NCI-H2196 (cell line): ENCODE data around the gene SCN3A.

ENCODE experiments used
- DNase-seq: peaks from one replicate; lab custom pipeline; 2025; ENCODE audit not compliant: unreplicated experiment; lab: John Stamatoyannopoulos, UW

Gene SCN3A

GRCh38 chr2:165113414-165113813, 90.4 kb downstream of the SCN3A start:
- no peak for DNase-seq

GRCh38 chr2:165112789-165113188, 91.1 kb downstream of the SCN3A start:
- no peak for DNase-seq

DNA sequence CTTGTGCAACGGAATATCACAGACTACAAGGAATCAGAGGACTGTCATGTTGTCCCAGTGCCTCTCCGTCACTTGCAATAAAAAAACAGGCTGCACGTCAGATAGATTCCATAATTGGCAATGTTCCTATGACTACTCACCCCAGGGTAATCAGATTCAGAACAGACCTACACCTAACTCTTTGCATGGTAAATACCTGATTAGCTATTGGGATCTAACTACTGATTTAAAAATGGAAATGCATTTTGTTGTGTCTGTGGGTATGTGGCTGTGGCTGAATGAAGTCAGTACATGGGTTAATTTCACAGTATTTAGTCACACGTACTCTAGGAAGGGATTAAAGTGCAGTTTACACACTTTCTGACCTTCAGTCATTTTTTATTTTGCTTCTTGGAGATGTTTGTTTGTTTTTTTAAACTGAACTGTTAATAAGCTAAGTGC, 91.7 kb downstream of the SCN3A start:
- DNase-seq: no peak

- no peak for DNase-seq
Measured at GRCh38 chr2:165110394-165110793, 93.5 kb downstream of the SCN3A start.

DNA sequence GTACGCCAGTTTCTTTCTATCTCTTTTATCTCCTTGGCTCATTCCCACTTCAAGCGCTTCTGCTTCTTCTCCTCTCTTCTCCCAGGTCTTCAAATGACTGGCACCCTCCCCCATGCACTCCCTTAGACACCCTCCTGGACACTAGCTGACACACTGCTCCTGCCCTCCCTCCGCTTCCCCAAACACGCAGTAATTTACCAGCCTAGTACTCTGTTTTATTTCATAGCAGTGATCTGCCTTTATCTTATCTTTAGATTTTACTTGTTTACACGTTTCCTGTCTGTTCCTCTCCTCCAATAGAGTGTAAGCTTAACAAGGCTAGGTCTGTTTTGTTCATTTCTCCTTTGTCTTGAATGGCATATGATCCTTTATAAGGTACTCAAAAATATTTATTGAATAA, 93.9 kb downstream of the SCN3A start:
- no peak for DNase-seq

- DNase-seq: no peak
Measured at GRCh38 chr2:165105926-165106325, 97.9 kb downstream of the SCN3A start.

DNA sequence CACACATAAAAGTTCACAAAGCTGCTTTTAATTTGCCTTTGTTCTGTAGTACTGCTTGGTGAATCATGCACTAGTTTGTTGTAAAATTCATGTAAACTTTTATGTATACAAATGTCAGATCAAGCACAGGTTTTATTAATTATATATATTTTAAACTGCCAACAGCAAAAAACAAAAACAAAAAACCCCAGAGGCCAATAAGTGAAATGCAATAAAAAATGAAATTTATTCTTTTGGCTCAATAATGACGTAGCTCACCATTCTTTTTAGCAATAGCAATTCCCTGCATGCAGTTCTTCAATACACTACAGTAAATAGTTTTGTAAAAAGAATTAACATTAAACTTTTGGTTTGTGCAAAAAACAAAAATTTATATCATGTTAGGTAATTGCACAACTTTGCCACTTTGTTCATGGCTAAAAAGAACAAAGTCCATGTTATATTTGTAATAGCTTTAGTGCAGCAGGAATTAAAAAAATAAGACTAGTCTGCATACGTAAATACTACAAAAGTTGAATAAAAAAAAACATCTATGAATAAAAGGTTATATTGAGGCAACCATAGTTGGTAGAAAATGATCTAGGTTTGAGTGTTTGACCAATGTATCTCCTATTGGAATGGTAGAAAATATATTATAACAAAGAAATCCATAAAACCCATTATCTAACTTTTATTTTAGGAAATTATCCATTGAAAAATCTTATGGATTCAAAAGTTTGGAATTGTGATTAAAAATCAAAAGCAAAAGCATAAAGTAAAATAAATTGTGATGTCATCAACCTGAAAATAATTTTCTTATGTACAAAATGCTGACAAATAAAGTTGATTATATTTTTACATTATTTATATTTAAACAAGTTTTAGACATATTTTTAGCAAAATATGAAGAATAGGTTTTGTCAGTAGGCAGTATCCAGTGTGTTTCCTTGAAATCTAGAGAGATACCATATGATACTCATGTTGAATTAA, 115.6 kb downstream of the SCN3A start:
- no peak for DNase-seq

- DNase-seq: no peak
Measured at GRCh38 chr2:165086337-165086736, 117.5 kb downstream of the SCN3A start.

DNA sequence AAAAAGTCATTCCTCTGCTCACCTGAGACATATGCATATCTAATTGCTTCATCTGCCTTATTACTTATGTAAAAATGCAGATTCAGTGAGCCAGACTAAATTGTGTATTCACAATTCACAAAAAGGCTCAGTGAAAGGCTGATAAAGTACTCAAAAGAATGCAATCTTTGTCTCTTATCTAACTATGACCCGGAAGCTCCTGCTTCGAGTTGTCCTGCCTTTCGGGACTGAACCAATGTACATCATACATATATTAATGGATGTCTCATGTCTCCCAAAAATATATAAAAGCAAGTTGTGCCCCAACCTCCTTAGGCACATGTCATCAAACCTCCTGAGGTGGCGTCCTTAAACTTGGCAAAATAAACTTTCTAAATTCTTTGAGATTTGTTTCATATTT, 120.5 kb downstream of the SCN3A start:
- no peak for DNase-seq

- DNase-seq: no peak
Measured at GRCh38 chr2:165082479-165082878, 121.4 kb downstream of the SCN3A start.

- DNase-seq: no peak
Measured at GRCh38 chr2:165081276-165081675, 122.6 kb downstream of the SCN3A start.

- DNase-seq: no peak
Measured at GRCh38 chr2:165079432-165079831, 124.4 kb downstream of the SCN3A start.

DNA sequence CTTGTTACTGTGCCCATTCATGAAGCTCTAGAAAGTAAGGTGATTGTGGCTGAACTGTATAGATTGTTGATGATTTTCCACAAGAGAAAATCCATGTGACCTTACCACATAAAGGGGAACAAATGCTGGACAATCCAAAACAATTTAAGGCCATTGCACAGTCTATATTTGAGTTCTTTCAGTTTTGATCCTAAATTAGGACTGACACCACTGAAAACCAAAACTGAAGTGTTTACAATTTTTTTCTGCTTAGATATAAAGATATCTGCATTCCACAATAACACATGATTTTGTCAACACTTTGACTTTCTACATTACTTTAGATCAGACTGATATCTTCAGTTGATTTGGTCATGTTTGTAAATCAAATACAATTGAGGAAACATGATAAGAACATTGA, 124.9 kb downstream of the SCN3A start:
- DNase-seq: no peak

DNA sequence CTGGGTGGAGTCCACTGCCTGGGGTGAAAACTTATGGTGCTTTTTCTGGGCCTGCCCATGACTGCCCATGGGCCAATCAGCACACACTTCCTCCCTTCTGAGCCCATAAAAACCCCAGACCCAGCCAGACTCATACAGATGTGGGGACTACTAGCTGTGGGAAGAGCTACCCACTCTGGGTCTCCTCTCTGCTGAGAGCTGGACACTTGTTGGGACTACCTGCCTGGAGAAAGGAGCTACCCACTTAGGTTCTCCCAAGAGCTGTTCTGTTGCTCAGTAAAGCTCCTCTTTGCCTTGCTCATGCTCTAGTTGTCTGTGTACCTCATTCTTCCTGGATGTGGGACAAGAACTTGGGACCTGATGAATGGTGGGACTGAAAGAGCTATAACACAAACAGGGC, 129.0 kb downstream of the SCN3A start:
- DNase-seq: no peak

DNA sequence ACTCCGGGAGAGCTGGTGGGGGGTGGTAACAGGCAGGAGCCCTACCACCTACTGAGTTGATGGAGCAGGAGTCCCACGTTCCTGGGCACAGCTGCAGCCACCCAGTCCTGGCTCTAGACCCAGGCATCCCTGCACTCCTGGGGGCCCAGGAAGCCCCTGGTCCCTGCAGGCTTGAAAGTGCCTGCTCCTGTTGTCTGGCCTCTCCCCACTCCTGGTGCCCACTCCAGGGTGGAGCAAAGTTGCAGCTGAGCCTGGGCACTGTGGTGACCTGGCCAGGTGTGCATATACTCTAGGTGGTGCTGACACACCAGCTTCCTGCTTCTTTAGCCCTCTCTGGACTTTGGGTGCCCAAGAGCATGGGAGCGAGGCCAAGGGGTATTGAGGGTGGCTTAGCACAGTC, 129.5 kb downstream of the SCN3A start:
- no peak for DNase-seq

GRCh38 chr2:165070076-165070475, 133.8 kb downstream of the SCN3A start:
- no peak for DNase-seq

DNA sequence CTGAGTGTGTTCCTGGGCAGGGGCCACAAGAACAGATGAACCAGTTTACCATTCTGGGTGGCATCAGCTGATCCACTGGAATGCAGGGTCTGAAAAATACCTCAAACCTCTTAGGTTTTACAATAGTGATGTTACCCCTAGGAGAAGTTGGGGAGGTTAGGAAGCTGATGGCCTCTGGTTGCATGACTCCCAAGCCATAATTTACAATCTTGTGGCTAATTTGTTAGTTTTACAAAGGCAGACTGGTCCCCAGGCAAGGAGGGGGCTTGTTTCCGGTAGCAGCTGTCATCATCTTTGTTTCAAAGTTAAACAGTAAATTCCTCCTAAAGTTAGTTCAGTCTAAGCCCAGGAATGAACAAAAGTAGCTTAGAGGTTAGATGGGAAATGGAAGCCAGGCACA, 134.7 kb downstream of the SCN3A start:
- DNase-seq: no peak

GRCh38 chr2:165068487-165068757, 135.4 kb downstream of the SCN3A start:
- no peak for DNase-seq

- DNase-seq: peak; percentile 93
Measured at GRCh38 chr2:165067643-165068486, 136.0 kb downstream of the SCN3A start.

DNA sequence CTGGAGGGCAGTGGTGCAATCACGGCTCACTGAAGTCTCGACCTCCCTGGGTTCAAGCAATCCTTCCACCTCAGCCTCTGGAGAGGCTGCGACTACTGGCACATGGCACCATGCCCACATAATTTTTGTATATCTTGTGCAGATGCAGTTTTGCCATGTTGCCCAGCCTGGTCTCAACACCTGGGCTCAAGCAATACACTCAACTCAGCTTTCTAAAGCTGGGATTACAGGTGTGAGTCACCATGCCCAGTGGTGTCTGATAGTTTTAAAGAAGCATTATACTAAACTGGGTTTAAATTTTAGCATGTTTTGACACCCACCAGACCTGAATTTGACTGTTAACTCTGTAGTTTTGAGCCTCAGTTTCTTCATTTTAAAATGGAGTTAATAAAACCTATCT, 139.1 kb downstream of the SCN3A start:
- peak; percentile 32 for DNase-seq

DNA sequence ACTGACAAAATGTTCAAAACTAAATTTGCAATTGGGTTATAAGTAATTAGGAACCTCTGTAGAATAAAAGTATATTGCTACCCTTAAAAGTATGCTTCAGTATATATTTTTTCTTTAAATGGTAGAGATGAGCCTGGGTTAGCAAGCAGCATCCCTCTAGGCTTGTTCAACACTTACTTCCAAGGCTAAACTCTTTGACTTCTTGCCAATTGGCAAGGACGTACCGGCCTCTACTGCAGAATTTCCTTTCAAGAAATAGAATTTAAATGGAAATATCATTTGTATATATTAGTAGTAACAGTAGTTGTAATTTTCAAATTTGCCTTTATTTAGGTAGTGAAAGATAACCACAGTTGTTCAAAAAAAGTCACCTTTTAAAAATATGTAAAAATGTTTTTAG, 143.4 kb downstream of the SCN3A start:
- no peak for DNase-seq
